ENCODE data around the gene PARP9.

GRCh38 chr3:122563717-122564025, 429 bp downstream of the PARP9 start:
- TF ChIP-seq CTCF (IDR thresholded peaks at IDR 0.05) (no peak), POLR2A (IDR thresholded peaks at IDR 0.05) (no peak)
